HG02870 (cell line): ENCODE measurements around the gene HIPK1.
"Not testable (repeated sequence)": the region's sequence is repeated elsewhere in the genome, so short reads cannot be mapped to it uniquely, and the experiment has no call there.

Experiments used
- ATAC-seq: cut with Tn5 transposase; IDR thresholded peaks from one replicate; pipeline ENCODE4 v1.9.1; 2021; ENCODE audit warnings: mild to moderate bottlenecking, moderate library complexity; ENCODE audit not compliant: unreplicated experiment

Gene HIPK1

GRCh38 chr1:114008480-114008941, 79.4 kb downstream of the HIPK1 start:
- ATAC-seq, result no peak

DNA sequence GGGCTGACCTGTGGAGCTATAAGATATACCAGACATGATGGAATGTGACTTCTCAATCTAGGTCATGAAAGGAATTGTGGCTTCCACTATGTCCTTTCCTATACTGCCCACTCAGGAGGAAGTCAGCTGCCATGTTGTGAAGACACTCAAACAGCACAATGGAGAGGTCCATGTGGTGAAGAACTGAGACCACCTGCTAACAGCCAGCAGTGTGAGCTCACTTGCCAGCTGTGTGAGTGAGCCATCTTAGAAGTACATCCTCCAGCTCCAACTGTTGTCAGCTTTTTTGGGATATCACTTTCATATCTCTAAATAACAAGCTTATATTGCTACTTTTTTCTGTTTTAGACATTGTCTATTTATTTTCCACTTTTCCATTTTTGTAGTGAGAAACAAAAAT, 79.9 kb downstream of the HIPK1 start:
- no peak for ATAC-seq

DNA sequence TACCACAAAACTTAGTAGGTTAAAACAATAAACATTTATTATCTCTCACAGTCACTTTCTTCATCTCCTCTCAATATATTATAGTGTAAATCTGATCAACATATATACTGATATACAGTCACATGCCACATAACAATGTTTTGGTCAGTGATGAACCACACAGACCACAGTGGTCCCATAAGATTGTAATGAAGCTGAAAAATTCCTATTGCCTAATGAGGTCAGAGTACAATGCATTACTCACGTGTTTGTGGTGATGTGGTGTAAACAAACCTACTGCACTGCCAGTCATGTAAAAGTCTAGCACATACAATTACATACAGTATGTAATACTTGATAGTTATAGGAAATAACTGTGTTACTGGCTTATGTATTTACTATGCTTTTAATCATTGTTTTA, 80.3 kb downstream of the HIPK1 start:
- no peak for ATAC-seq

GRCh38 chr1:114010433-114011184, 81.5 kb downstream of the HIPK1 start:
- no peak for ATAC-seq

- ATAC-seq, result no peak
Measured at GRCh38 chr1:114011796-114012195, 82.7 kb downstream of the HIPK1 start.

- ATAC-seq, result no peak
Measured at GRCh38 chr1:114015075-114015474, 86.0 kb downstream of the HIPK1 start.

- ATAC-seq, result not testable (repeated sequence)
Measured at GRCh38 chr1:114019724-114020123, 90.6 kb downstream of the HIPK1 start.

DNA sequence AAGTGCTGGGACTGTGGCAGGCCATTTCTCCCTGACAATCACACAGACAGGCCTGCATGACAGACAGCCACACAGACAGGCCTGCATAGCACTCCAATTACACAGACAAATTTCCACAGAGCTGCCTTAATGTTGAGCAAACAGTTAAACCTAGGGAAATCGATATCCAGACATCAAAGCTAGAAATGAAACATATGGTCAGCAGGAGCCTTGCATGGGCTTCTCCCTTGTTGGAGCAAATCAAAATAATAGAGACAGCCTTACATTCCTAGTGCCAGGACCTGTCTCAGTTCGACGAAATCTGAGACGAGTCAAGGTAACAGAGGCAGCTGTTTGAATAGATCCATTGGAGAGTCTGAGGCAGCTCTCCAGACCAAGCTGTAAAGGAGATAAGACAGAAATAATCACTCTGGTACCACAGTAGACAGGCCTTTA, 92.6 kb downstream of the HIPK1 start:
- no peak for ATAC-seq

DNA sequence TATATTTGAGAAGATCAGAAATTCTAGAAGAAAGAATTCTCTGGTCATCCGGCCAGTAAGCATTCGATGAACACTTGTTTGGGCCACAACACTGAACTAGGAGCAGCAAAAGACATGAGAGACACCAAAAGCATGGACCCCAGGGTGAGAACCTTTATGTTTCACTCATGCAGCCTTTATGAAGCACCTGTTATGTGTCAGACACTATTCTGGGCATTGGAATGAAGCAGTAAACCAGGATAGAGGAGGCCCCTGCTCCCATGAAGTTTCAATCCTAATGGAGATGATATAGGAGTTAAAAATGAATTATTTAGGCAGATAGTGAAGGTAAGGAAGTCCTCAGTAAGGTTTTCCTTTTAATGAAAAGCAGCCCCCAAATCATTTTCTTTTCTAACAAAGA, 93.8 kb downstream of the HIPK1 start:
- no peak for ATAC-seq

GRCh38 chr1:114023377-114023776, 94.3 kb downstream of the HIPK1 start:
- ATAC-seq, result no peak

DNA sequence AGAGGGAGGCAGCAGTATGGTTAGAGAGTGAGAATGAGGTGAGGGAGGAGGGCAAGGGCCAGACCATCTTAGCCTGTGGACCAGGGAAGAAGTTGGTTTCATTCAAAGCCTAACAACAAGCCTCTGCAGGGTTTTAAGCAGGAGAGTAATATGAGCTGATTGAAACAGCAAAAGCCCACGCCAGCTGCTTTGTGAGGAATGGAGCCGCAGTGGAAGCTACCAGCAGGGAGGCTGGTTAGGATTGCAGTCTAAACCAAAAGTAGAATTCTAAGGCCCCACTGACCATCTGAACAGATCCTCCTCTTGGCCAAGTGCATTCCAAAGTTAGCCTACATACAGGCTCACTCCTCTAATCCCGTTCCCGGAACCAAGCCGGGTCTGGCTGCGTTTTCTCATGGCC, 94.9 kb downstream of the HIPK1 start:
- ATAC-seq, result no peak

DNA sequence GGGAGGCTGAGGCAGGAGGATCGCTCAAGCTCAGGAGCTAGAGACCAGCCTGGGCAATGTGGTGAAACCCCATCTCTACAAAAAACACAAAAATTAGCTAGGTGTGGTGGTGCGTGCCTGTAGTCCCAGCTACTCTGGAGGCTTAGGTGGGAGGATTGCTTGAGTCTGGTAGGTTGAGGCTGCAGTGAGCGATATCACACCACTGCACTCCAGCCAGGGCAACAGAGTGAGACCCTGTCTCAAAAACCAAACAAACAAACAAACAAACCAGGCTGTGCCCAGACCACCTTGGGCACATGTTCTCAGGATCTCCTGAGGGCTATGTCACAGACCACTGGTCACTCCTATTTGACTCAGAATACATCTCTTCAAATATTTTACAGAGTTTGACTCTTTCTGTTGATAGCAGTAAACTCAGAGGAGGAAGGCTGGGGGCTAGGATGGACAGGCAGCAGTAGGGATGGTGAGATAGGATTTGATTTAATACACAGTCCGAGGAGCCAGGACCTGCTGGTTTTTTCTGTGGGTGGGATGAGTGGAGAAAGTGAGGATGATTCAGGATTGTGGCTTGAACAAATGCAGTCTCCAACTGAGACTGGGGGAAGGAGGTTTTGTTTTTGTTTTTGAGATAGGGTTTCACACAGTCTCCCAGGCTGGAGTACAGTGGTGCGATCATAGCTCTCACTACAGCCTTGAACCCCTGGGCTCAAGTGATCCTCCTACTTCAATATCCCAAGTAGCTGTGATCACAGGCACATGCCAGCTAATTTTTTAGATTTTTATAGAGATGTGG, 96.7 kb downstream of the HIPK1 start:
- ATAC-seq, result no peak

GRCh38 chr1:114026797-114027196, 97.7 kb downstream of the HIPK1 start:
- no peak for ATAC-seq
